Mucosa of stomach (tissue), 1 donor: ENCODE data around the gene CHSY1.
"Not testable (repeated sequence)": the region's sequence is repeated elsewhere in the genome, so short reads cannot be mapped to it uniquely, and the experiment has no call there.

ENCODE experiments used
- H3K27me3 ChIP-seq: one replicate; pipeline ENCODE4 v1.7.0; 2013; ENCODE audit warnings: mild to moderate bottlenecking, low read length; ENCODE audit not compliant: control insufficient read depth, insufficient read depth
- H3K36me3 ChIP-seq: one replicate; pipeline ENCODE4 v1.7.0; 2013; ENCODE audit warnings: low read length; ENCODE audit not compliant: control insufficient read depth, insufficient read depth
- H3K4me1 ChIP-seq: one replicate; pipeline ENCODE4 v1.7.0; 2013; ENCODE audit warnings: mild to moderate bottlenecking, low read length; ENCODE audit not compliant: control insufficient read depth, insufficient read depth
- H3K4me3 ChIP-seq: one replicate; pipeline ENCODE4 v1.7.0; 2013; ENCODE audit warnings: low read length
- H3K9ac ChIP-seq: one replicate; pipeline ENCODE4 v1.7.0; 2013; ENCODE audit warnings: mild to moderate bottlenecking, low read length, moderate library complexity
- H3K9me3 ChIP-seq: one replicate; pipeline ENCODE4 v1.7.0; 2013; ENCODE audit warnings: mild to moderate bottlenecking, low read length, moderate library complexity; ENCODE audit not compliant: control insufficient read depth
- donor health status: Pancreatic carcinoma.

Gene CHSY1

DNA sequence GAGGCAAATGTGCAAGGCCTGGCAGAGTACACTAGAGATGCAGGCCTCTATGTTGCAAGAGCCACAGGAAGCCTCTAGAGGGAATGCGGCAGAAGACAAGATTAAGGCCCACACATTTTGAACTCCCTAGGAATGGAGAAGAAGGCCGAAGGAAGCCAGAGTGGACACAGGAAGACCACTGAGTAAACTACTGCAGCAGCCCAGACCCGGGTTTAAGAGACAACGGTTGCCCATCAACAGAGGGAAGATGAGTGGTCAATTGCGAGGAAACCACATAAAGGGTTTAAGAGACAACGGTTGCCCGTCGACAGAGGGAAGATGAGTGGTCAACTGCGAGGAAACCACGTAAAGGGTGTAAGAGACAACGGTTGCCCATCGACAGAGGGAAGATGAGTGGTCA lies 14.6 kb downstream of the CHSY1 start:
- Histone ChIP-seq H3K27me3 (no peaks in the 10 kb centered on the region), H3K4me1 (no peaks in the 10 kb centered on the region), H3K9ac (no peak overlapping the region), H3K4me3 (no peak overlapping the region), H3K36me3 (no peaks in the 10 kb centered on the region), H3K9me3 (no peaks in the 10 kb centered on the region)

DNA sequence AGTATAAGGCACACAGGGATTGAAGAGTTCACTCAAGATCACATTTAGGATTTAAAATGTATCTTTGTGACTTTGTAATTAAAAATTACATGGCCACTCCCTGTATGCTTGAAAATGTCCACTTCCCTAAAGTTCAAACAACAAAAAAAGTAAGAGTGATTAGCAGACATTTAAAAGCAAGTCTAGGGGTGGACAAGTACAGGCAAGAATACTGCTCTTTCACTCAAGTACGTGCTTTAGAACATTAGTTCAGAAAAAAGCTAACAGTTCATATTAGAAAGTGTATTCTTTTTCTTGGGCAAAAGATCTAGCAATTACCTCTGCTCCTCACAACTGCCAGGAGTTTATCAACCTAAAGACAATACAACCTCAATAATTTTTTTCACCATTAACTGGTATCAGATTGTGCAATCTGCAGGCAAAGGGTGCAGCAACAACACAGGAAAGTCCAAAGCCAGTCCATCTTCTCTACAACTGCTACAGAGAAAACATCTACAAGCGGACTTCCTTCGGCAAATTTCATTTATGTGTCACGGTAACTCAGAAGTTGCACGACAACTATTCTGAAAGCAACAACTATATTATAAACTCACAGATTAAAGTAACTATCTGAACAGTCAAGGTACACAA lies 18.1 kb downstream of the CHSY1 start:
- no peaks in the 10 kb centered on the region for H3K4me1 ChIP-seq
- H3K9ac ChIP-seq: no peak overlapping the region
- no peak overlapping the region for H3K4me3 ChIP-seq
- H3K9me3 ChIP-seq: no peaks in the 10 kb centered on the region
- no peaks in the 10 kb centered on the region for H3K27me3 ChIP-seq
- H3K36me3 ChIP-seq: no peaks in the 10 kb centered on the region

DNA sequence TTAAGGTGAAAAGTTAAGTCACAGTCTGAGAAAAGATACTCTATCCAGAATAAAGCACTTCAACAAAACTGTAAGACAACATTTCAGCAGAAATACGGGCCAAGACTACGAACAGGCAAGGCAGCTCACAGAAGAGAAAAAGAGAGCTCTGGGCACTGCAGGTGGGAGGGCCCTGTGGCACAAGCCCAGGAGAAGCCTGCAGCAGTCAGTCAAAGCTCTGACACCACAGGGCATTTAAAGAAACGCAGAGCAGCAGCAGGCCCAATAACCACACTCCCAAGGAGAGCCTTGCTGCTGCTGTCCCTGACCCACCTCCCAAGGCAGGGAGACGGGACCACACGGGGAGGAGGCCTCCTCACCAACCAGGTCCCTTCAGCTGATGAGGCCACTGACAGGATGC lies 19.2 kb downstream of the CHSY1 start:
- Histone ChIP-seq H3K4me3 (no peak overlapping the region), H3K9ac (no peak overlapping the region), H3K36me3 (no peaks in the 10 kb centered on the region), H3K9me3 (no peaks in the 10 kb centered on the region), H3K4me1 (no peaks in the 10 kb centered on the region), H3K27me3 (no peaks in the 10 kb centered on the region)

DNA sequence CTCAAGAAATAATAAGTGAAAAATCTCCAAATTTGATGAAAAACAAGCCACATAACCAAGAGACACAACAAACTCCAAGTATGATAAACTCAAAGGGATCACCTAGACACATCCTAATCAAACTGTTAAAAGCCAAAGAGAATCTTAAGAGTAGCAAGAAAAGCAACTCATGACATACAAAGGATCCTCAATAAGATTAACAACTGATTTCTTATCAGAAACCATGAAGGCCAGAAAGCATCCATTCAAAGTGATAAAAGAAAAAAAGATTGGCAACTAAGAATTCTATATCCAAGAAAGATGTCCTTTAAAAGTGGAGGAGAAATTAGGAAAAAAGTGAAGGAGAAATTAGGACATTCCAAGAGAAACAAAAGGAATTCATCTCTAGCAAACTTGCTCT lies 23.5 kb downstream of the CHSY1 start:
- Histone ChIP-seq H3K4me3 (no peak overlapping the region), H3K27me3 (no peaks in the 10 kb centered on the region), H3K9me3 (no peaks in the 10 kb centered on the region), H3K36me3 (no peaks in the 10 kb centered on the region), H3K4me1 (no peaks in the 10 kb centered on the region), H3K9ac (no peak overlapping the region)

DNA sequence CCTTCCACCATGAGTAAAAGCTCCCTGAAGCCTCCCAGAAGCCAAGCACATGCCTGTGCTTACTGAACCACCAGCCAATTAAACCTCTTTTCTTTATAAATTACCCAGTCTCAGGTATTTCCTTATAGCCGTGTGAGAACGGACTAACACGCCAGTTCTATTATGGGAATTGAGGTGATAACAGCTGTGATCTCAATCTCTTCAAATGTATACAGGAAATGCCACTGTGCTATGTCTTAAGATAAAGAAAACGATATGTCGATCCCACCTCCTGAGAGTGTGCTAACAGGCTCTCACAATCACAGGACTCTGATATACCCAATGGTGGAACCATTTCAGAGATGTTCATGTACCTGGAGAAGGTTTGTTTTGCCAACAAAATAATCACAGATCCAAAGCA lies 26.2 kb downstream of the CHSY1 start:
- no peak overlapping the region for H3K9ac ChIP-seq
- H3K4me1 ChIP-seq: peaks cover 5% of the 10 kb centered on the region
- H3K27me3 ChIP-seq: no peaks in the 10 kb centered on the region
- no peaks in the 10 kb centered on the region for H3K9me3 ChIP-seq
- no peaks in the 10 kb centered on the region for H3K36me3 ChIP-seq
- no peak overlapping the region for H3K4me3 ChIP-seq

DNA sequence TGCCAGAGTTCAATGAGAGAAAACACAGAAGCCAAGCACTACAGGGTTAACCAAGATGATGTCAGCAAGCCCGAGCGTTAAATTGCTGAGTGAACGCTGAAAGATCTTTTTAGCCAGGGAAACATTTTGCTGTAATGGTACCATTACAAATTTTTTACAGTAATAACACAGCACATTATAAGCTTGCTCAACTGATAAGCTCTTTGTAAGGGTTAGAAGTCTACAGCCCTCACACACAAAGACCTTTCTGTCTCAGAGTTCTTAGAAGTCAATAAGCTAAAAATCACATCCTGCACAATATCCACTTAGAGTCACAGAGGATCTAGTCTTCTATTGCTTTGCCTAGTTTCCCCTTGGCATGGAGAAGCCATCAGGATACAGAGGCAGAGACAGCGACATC lies 29.9 kb downstream of the CHSY1 start:
- Histone ChIP-seq H3K9ac (no peak overlapping the region), H3K4me3 (no peak overlapping the region), H3K36me3 (no peaks in the 10 kb centered on the region), H3K27me3 (no peaks in the 10 kb centered on the region), H3K9me3 (no peaks in the 10 kb centered on the region), H3K4me1 (peaks cover 13% of the 10 kb centered on the region)

DNA sequence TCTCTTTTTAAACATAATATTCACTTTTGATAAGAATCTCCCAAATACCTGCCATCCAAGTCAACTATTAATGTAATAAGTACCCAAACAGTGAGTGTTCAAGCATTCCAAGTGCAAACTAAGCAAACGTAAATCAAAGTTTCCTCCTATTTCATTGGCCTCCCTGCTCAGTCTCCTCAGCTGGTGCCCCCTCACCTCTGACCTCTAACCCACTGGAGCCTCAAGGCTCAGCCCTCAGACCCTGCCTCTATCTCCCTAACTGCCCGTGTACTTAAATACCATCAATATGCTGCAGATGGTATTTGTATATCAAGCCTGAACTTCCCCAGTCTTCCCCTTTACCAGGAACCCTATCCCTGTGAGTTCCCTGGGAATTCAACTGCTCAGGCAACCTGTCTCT lies 31.8 kb downstream of the CHSY1 start:
- Histone ChIP-seq H3K9ac (no peak overlapping the region), H3K9me3 (no peaks in the 10 kb centered on the region), H3K4me1 (peaks cover 13% of the 10 kb centered on the region)

DNA sequence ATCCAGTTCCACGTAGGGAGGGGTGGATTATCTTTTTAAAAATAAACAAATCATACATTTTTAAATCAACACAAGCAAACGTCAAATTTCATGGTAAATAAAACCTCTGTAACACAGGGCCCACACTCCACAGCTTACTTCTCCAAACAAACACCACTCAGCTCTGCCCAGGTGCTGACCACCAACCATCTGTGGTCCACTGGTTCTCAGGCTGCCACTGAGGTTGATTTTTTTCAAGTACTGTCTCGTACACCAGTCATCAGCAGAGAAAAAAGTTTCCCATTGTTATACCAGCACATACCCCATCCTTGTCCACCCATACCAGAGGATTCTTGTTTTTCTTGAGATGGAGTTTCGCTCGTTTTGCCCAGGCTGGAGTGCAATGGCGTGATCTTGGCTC lies 32.4 kb downstream of the CHSY1 start:
- H3K4me1 ChIP-seq: peaks cover 13% of the 10 kb centered on the region
- no peaks in the 10 kb centered on the region for H3K9me3 ChIP-seq
- H3K4me3 ChIP-seq: no peak overlapping the region
- H3K9ac ChIP-seq: no peak overlapping the region
- H3K27me3 ChIP-seq: no peaks in the 10 kb centered on the region
- H3K36me3 ChIP-seq: no peaks in the 10 kb centered on the region

More for the DNA sequence above, 31.8 kb downstream of the CHSY1 start:
- H3K27me3 ChIP-seq: no peaks in the 10 kb centered on the region
- H3K4me3 ChIP-seq: no peak overlapping the region
- no peaks in the 10 kb centered on the region for H3K36me3 ChIP-seq

DNA sequence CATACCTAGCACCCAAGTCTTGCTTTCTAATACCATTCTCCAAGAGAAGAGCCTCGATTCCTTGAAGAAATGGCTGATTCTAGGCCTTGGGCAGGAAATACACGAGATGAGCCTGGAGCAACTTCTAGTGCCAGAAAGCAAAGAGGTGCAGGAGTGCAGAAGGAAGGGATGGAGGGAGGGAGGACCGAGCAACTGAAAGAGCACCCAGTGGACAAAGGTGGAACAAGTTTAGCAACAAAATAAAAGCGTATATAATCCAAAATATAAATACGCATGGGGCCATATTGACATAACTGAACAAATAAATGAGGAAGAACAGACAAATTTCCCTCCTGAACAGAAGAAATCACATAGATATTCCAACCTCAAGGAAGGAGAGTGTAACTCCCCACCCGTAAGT lies 34.4 kb downstream of the CHSY1 start:
- Histone ChIP-seq H3K9ac (no peak overlapping the region), H3K9me3 (no peaks in the 10 kb centered on the region), H3K27me3 (no peaks in the 10 kb centered on the region), H3K36me3 (no peaks in the 10 kb centered on the region), H3K4me1 (peaks cover 7% of the 10 kb centered on the region), H3K4me3 (no peak overlapping the region)

DNA sequence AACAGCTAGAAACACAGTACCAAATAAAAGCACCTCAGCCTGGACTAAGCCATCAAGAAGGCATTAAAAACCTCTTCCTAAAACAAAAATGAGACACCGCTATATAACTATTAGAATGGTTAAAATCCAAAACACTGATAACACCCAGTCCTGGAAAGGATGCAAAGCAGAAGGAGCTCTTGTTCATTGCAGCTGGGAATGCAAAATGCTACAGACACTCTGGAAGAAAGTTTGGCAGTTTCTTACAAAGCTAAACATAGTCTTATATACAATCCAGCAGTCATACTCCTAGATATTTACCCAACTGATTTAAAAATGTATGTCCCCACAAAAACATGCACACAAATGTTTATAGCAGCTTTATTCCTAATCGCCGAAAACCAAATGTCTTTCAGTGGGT lies 35.7 kb downstream of the CHSY1 start:
- H3K27me3 ChIP-seq: no peaks in the 10 kb centered on the region
- peaks cover 7% of the 10 kb centered on the region for H3K4me1 ChIP-seq
- no peak overlapping the region for H3K4me3 ChIP-seq
- no peak overlapping the region for H3K9ac ChIP-seq
- H3K9me3 ChIP-seq: no peaks in the 10 kb centered on the region
- no peaks in the 10 kb centered on the region for H3K36me3 ChIP-seq

DNA sequence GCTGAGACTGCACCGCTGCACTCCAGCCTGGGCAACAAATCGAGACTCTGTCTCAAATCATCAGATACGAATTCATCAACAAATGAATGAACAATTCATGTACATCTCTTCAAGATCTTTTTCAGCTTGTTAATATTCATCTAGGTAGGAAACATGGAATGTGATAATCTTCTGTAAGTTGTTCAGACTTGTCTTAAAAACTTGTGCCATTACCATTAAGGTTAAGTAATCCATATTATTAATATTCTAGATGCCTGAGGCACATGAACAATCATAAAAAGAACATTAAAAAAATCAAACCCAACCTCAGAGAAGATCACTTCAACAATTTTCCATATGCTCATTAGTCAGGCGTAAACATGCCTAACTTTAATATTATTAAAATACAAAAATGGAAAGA lies 36.2 kb downstream of the CHSY1 start:
- H3K4me3 ChIP-seq: no peak overlapping the region
- peaks cover 7% of the 10 kb centered on the region for H3K4me1 ChIP-seq
- no peaks in the 10 kb centered on the region for H3K27me3 ChIP-seq
- H3K36me3 ChIP-seq: no peaks in the 10 kb centered on the region
- no peaks in the 10 kb centered on the region for H3K9me3 ChIP-seq
- no peak overlapping the region for H3K9ac ChIP-seq

DNA sequence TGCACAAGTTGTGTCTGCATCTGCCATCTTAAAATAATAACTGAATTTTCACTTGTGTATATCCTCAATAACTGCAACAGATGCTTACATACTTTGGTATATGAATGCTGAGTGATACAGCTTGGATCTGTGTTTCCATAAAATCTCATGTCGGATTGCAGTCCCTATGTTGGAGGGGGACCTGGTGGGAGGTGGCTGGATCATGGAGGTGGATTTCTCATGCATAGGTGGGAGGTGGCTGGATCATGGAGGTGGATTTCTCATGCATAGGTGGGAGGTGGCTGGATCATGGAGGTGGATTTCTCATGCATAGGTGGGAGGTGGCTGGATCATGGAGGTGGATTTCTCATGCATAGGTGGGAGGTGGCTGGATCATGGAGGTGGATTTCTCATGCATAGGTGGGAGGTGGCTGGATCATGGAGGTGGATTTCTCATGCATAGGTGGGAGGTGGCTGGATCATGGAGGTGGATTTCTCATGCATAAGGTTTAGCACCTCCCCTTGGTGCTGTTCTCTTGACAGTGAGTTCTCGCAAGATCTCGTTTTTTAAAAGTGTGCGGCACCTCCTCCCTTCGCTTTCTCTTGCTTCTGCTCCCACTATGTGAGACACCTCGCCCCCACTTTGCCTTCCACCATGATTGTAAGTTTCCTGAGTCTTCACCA lies 37.3 kb downstream of the CHSY1 start:
- H3K4me1 ChIP-seq, H3K27me3 ChIP-seq, H3K4me3 ChIP-seq, H3K36me3 ChIP-seq, H3K9ac ChIP-seq, H3K9me3 ChIP-seq: not testable (repeated sequence)

DNA sequence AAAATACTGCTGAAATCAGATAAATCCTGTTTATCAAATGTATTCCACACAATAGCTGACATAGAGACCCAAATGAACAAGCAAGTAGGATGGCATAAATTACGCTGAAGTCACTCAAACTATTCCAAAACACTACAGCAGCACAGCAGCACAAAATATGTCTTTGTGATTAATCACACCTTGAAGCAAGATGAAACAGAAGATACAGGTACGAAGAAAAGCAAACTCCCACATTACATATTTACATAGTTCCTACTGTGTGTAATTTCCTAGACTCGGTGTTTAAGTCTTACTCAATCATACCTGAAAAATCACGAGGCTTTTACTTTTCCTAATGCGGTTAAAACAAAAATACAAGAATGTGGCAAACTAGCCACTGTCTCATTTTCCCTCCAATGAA lies 38.3 kb downstream of the CHSY1 start:
- Histone ChIP-seq H3K9ac (no peak overlapping the region), H3K9me3 (no peaks in the 10 kb centered on the region), H3K4me1 (peaks cover 7% of the 10 kb centered on the region), H3K27me3 (no peaks in the 10 kb centered on the region), H3K4me3 (no peak overlapping the region), H3K36me3 (no peaks in the 10 kb centered on the region)
